IMR-90 (cell line): ENCODE results near the gene JMJD1C. TPM values are rescaled to one million over a fixed set of nuclear protein-coding genes. Genes with fewer than 3 reads are reported as not detected.

Source experiments
- ATAC-seq: fragments of 200-7000 bp; cut with Tn5 transposase; 2 replicates; pipeline ENCODE4 v1.9.1; 2020; ENCODE audit warnings: low read depth, mild to moderate bottlenecking, moderate library complexity
- BruUV-seq: library from RNA; stranded (reverse); fragments of 400-500 nt; replicated peaks from 2 replicates; lab custom pipeline; 2021; lab: Mats Ljungman, UMichigan
- CTCF ChIA-PET: fragments of 300-600 bp; formaldehyde crosslinking; extraction: SDS; loops from one replicate; lab custom pipeline; 2021; ENCODE audit warnings: antibody characterized with exemption; lab: Yijun Ruan, JAX
- POLR2A ChIA-PET: fragments of 300-600 bp; sonication (Branson Sonifier 250); formaldehyde crosslinking; loops from one replicate; lab custom pipeline; 2022; ENCODE audit warnings: antibody characterized with exemption; ENCODE audit not compliant: unreplicated experiment; lab: Charles Lee
- DNase-seq: peaks from one replicate; pipeline ENCODE4 v3.0.0; 2013
- H2AFZ ChIP-seq: replicated peaks from 2 replicates; pipeline ENCODE3; 2013; ENCODE audit warnings: low read length, mild to moderate bottlenecking; ENCODE audit not compliant: poor library complexity
- H2AK5ac ChIP-seq: 2 replicates; pipeline ENCODE4 v1.6.1; 2013; ENCODE audit warnings: low read depth, low read length, inconsistent platforms
- H2AK9ac ChIP-seq: replicated peaks from 2 replicates; pipeline ENCODE3; 2013; ENCODE audit warnings: mild to moderate bottlenecking, low read depth, low read length, moderate library complexity; ENCODE audit not compliant: poor library complexity
- H2BK120ac ChIP-seq: 2 replicates; pipeline ENCODE4 v1.6.1; 2013; ENCODE audit warnings: low read depth, low read length, inconsistent platforms
- H2BK15ac ChIP-seq: 3 replicates; pipeline ENCODE4 v1.6.1; 2013; ENCODE audit warnings: low read depth, low read length, inconsistent platforms
- H2BK20ac ChIP-seq: 2 replicates; pipeline ENCODE4 v1.6.1; 2013; ENCODE audit warnings: low read depth, mild to moderate bottlenecking, inconsistent platforms, low read length, moderate library complexity
- H2BK5ac ChIP-seq: 2 replicates; pipeline ENCODE4 v1.6.1; 2013; ENCODE audit warnings: mild to moderate bottlenecking, low read depth, low read length, inconsistent platforms; ENCODE audit not compliant: poor library complexity, severe bottlenecking
- H3K14ac ChIP-seq: replicated peaks from 2 replicates; pipeline ENCODE4 v1.6.1; 2013; ENCODE audit warnings: low read depth, low read length, inconsistent platforms
- H3K18ac ChIP-seq: 2 replicates; pipeline ENCODE4 v1.6.1; 2013; ENCODE audit warnings: low read depth, low read length, control low read depth
- H3K23ac ChIP-seq: 2 replicates; pipeline ENCODE4 v1.6.1; 2013; ENCODE audit warnings: low read depth, low read length, inconsistent platforms
- H3K27ac ChIP-seq: 2 replicates; pipeline ENCODE4 v1.5.1; 2013; ENCODE audit warnings: mild to moderate bottlenecking, control low read depth, low read length; ENCODE audit not compliant: insufficient read depth
- H3K27me3 ChIP-seq: 2 replicates; pipeline ENCODE4 v1.6.1; 2013; ENCODE audit warnings: low read length; ENCODE audit not compliant: control insufficient read depth, insufficient read depth
- H3K36me3 ChIP-seq: 2 replicates; pipeline ENCODE4 v1.6.1; 2013; ENCODE audit warnings: low read length, mixed read lengths; ENCODE audit not compliant: control insufficient read depth, insufficient read depth
- H3K4ac ChIP-seq: 2 replicates; pipeline ENCODE4 v1.6.1; 2013; ENCODE audit warnings: low read depth, low read length, inconsistent platforms
- H3K4me1 ChIP-seq: 2 replicates; pipeline ENCODE4 v1.6.1; 2013; ENCODE audit warnings: low read length, mixed read lengths; ENCODE audit not compliant: control insufficient read depth, insufficient read depth
- H3K4me2 ChIP-seq: 2 replicates; pipeline ENCODE4 v1.6.1; 2013; ENCODE audit warnings: low read depth, mild to moderate bottlenecking, control low read depth, low read length, moderate library complexity
- H3K4me3 ChIP-seq: 2 replicates; pipeline ENCODE4 v1.5.1; 2013; ENCODE audit warnings: low read depth, mild to moderate bottlenecking, control low read depth, low read length, moderate library complexity; ENCODE audit not compliant: insufficient read depth
- H3K56ac ChIP-seq: 2 replicates; pipeline ENCODE4 v1.6.1; 2013; ENCODE audit warnings: low read length, inconsistent platforms; ENCODE audit not compliant: insufficient read depth; ENCODE audit errors: extremely low read depth
- H3K79me1 ChIP-seq, 2 experiments: 2 replicates each; pipeline ENCODE4 v1.6.1; 2013; ENCODE audit warnings: low read length in 2 of 2, inconsistent platforms in 1 of 2, low read depth in 1 of 2
- H3K9ac ChIP-seq: 2 replicates; pipeline ENCODE4 v1.6.1; 2013; ENCODE audit warnings: low read depth, low read length, control low read depth
- H3K9me1 ChIP-seq: 2 replicates; pipeline ENCODE4 v1.6.1; 2013; ENCODE audit warnings: low read length, inconsistent platforms; ENCODE audit not compliant: insufficient read depth
- H3K9me3 ChIP-seq: 2 replicates; pipeline ENCODE4 v1.6.1; 2013; ENCODE audit warnings: low read length; ENCODE audit not compliant: control insufficient read depth, insufficient read depth
- H4K20me1 ChIP-seq: 2 replicates; pipeline ENCODE4 v1.6.1; 2013; ENCODE audit warnings: low read length, inconsistent platforms; ENCODE audit not compliant: insufficient read depth
- H4K5ac ChIP-seq: 2 replicates; pipeline ENCODE4 v1.6.1; 2013; ENCODE audit warnings: mild to moderate bottlenecking, low read depth, low read length, control low read depth
- H4K8ac ChIP-seq, 2 experiments: 2 replicates each; pipeline ENCODE4 v1.6.1; 2013; ENCODE audit warnings: low read depth in 2 of 2, low read length in 2 of 2, control low read depth in 1 of 2, inconsistent platforms in 1 of 2
- H4K91ac ChIP-seq: 2 replicates; pipeline ENCODE4 v1.6.1; 2013; ENCODE audit warnings: low read depth, low read length, inconsistent platforms; ENCODE audit not compliant: insufficient read depth
- BHLHE40 ChIP-seq: fragments of 150-350 bp; IDR thresholded peaks from 2 replicates; pipeline ENCODE4 v1.6.1; 2016; ENCODE audit warnings: mild to moderate bottlenecking, low read depth, low read length
- FOS ChIP-seq: fragments of 150-350 bp; IDR thresholded peaks from 2 replicates; pipeline ENCODE4 v1.6.1; 2016; ENCODE audit warnings: low read depth, low read length
- MAZ ChIP-seq: IDR thresholded peaks from 2 replicates; pipeline ENCODE4 v1.6.1; 2012; ENCODE audit warnings: low read depth, mild to moderate bottlenecking, low read length, improper control_type of control experiment, moderate library complexity, borderline replicate concordance
- MXI1 ChIP-seq: IDR thresholded peaks from 2 replicates; pipeline ENCODE4 v1.6.1; 2012; ENCODE audit warnings: low read depth, mild to moderate bottlenecking, low read length, moderate library complexity, borderline replicate concordance
- RCOR1 ChIP-seq: IDR thresholded peaks from 2 replicates; pipeline ENCODE4 v1.6.1; 2012; ENCODE audit warnings: mild to moderate bottlenecking, low read length, improper control_type of control experiment; ENCODE audit not compliant: insufficient replicate concordance
- SMC3 ChIP-seq: fragments of 150-350 bp; IDR thresholded peaks from 2 replicates; pipeline ENCODE4 v1.6.1; 2016; ENCODE audit warnings: low read depth, mild to moderate bottlenecking, antibody characterized with exemption, low read length, moderate library complexity
- WGBS, 2 experiments: methylation state at CpG; one replicate each; pipeline versions ENCODE4 v1.1.5 to v1.1.7; 2013; ENCODE audit warnings: missing lambda C conversion rate in 2 of 2; ENCODE audit not compliant: insufficient read length in 1 of 2; ENCODE audit errors: extremely low coverage in 2 of 2; 5-methylcytosine and 5-hydroxymethylcytosine counted together
- dilution Hi-C: fragments of 300-500 bp; cut with HindIII; formaldehyde crosslinking; loops from one replicate; pipeline ENCODE4 v1.14.3; 2018; ENCODE audit warnings: low sequenced_read_pairs; ENCODE audit not compliant: unreplicated experiment
- in situ Hi-C: fragments of 300-500 bp; cut with MboI; formaldehyde crosslinking; loops from 3 replicates; pipeline ENCODE4 v1.14.3; 2019; ENCODE audit warnings: low sequenced_read_pairs, inconsistent platforms, mixed read lengths
- intact Hi-C: fragments of 100-400 bp; cut with micrococcal nuclease; formaldehyde crosslinking; loops from 2 replicates; pipeline ENCODE4 v1.10.0; 2022
- polyA plus RNA-seq, 3 experiments: library from polyadenylated mRNA; depleted of rRNA; stranded (reverse); fragments of >200 nt; gene quantifications; 2 replicates each; pipeline ENCODE4 v1.2.3, GENCODE V29; 2012; ENCODE audit warnings: low replicate concordance in 1 of 3
- total RNA-seq: library from RNA; depleted of rRNA; stranded (reverse); fragments of >200 nt; gene quantifications from 2 replicates; pipeline ENCODE4 v1.2.3, GENCODE V29; 2012

Gene JMJD1C
- total and polyA plus RNA-seq, 2 of the 4 experiments (the other 2 are of a cell fraction) = 15.6 to 96.8 TPM

DNA sequence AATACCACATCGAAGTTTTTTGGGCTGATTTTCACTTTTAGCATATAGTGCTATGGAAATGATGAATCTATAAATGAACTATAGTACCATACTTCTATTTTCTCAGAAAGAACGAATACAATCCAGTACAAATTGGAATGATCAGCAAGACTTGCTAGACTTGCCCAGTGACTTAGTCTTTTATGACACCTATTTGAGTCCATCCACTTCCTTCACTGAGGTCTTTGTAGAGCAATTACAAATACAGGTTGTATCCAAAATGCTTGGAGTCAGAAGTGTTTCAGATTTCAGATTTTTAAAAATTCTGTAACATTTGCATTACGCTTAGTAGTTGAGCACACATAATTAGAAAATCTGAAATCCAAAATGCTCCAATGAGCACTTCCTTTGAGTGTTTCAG is 228.4 kb downstream of the JMJD1C start:
- in situ Hi-C loops (no loop called here), intact Hi-C loops (no loop called here), dilution Hi-C loops (no loop called here)
- no peaks in the 10 kb centered on the region for H3K27me3 ChIP-seq
- no peak overlapping the region for H4K91ac ChIP-seq
- H3K9me3 ChIP-seq = no peaks in the 10 kb centered on the region
- ATAC-seq (no peak), DNase-seq (no peak)
- H4K8ac ChIP-seq = no peak overlapping the region
- H3K18ac ChIP-seq = no peak overlapping the region
- no peak overlapping the region for H3K56ac ChIP-seq
- H4K5ac ChIP-seq = no peak overlapping the region
- no peak overlapping the region for H2BK5ac ChIP-seq
- no TSS peak for BruUV-seq
- no peak overlapping the region for H2BK120ac ChIP-seq
- no peak overlapping the region; the same call in 2 of the 3 replicates for H2BK15ac ChIP-seq
- peak overlapping the region; percentile 72 for H2BK20ac ChIP-seq
- no peak overlapping the region for H2AK9ac ChIP-seq
- 0 out of 2 replicates have a peak, but pooled peaks cover 3% of the 10 kb centered on the region for H3K4me1 ChIP-seq
- H3K27ac ChIP-seq = no peak overlapping the region
- H3K23ac ChIP-seq = no peak overlapping the region
- no peaks in the 10 kb centered on the region for H3K36me3 ChIP-seq
- TF ChIP-seq BHLHE40 (no peak), FOS (no peak), RCOR1 (no peak), MAZ (no peak), MXI1 (no peak), SMC3 (no peak)
- peaks cover 32% of the 10 kb centered on the region; the same call in 1 of the 2 replicates for H4K20me1 ChIP-seq
- no peak overlapping the region for H3K9ac ChIP-seq
- H3K79me1 ChIP-seq = peaks cover 16 to 56% of the 10 kb centered on the region in 2 experiments
- ChIA-PET POLR2A (no interaction called here), CTCF (no interaction called here)
- H3K4me2 ChIP-seq = no peak overlapping the region
- H3K4me3 ChIP-seq = no peak overlapping the region
- peak overlapping the region; percentile 77; the same call in 1 of the 2 replicates for H3K14ac ChIP-seq
- no CpG with 5 or more reads among the region's 3 CpGs for WGBS, 2 experiments
- no peak overlapping the region for H2AFZ ChIP-seq
- H3K4ac ChIP-seq = peak overlapping the region; percentile 56; the same call in 1 of the 2 replicates
- H2AK5ac ChIP-seq = no peak overlapping the region
- peaks cover 4% of the 10 kb centered on the region; the same call in 1 of the 2 replicates for H3K9me1 ChIP-seq
